GM23338 (cell line): Measurements from ENCODE around the gene ZPLD1. TPM values are rescaled to one million over a fixed set of nuclear protein-coding genes. Genes with fewer than 3 reads are reported as not detected.

Source experiments
- ATAC-seq: fragments of 200-7000 bp; cut with Tn5 transposase; 3 replicates; pipeline ENCODE4 v1.9.1; 2020
- DNase-seq: peaks from one replicate; pipeline ENCODE4 v3.0.0-alpha.2; 2015; ENCODE audit warnings: low spot score
- H2AFZ ChIP-seq: fragments of 200-600 bp; sonication (generic); 2 replicates; pipeline ENCODE4 v1.8.0; 2016; ENCODE audit warnings: antibody characterized with exemption, mild to moderate bottlenecking, moderate library complexity
- H3F3A ChIP-seq: fragments of 200-600 bp; sonication (generic); replicated peaks from 2 replicates; pipeline ENCODE4 v1.8.0; 2017; ENCODE audit warnings: antibody characterized with exemption, mixed run types, low read depth
- H3K27ac ChIP-seq: fragments of 200-600 bp; sonication (generic); 2 replicates; pipeline ENCODE4 v1.6.1; 2016; ENCODE audit warnings: low read depth
- H3K27me3 ChIP-seq: fragments of 200-600 bp; sonication (generic); 2 replicates; pipeline ENCODE4 v1.8.0; 2016; ENCODE audit warnings: mild to moderate bottlenecking, mixed run types, moderate library complexity; ENCODE audit not compliant: insufficient read depth
- H3K36me3 ChIP-seq: fragments of 200-600 bp; sonication (generic); 2 replicates; pipeline ENCODE4 v1.8.0; 2016; ENCODE audit warnings: mild to moderate bottlenecking; ENCODE audit not compliant: insufficient read depth
- H3K4me1 ChIP-seq: fragments of 200-600 bp; sonication (generic); 2 replicates; pipeline ENCODE4 v1.8.0; 2016; ENCODE audit warnings: mild to moderate bottlenecking, moderate library complexity; ENCODE audit not compliant: insufficient read depth
- H3K4me2 ChIP-seq: fragments of 200-600 bp; sonication (generic); 2 replicates; pipeline ENCODE4 v1.7.1; 2017; ENCODE audit warnings: mixed run types
- H3K4me3 ChIP-seq: fragments of 200-600 bp; sonication (generic); 2 replicates; pipeline ENCODE4 v1.6.1; 2016; ENCODE audit warnings: mixed run types
- H3K79me2 ChIP-seq: fragments of 200-600 bp; sonication (generic); replicated peaks from 2 replicates; pipeline ENCODE4 v1.8.0; 2017; ENCODE audit warnings: mild to moderate bottlenecking; ENCODE audit not compliant: insufficient read depth
- H3K9me2 ChIP-seq: fragments of 200-600 bp; sonication (generic); 2 replicates; pipeline ENCODE4 v1.8.0; 2017; ENCODE audit not compliant: insufficient read depth
- H4K20me1 ChIP-seq: fragments of 200-600 bp; sonication (generic); replicated peaks from 2 replicates; pipeline ENCODE4 v1.8.0; 2017; ENCODE audit warnings: mild to moderate bottlenecking; ENCODE audit not compliant: insufficient read depth
- H3K27ac Mint-ChIP-seq: 2 replicates; pipeline ENCODE4 v1.8.0; 2020; ENCODE audit warnings: inconsistent platforms, mild to moderate bottlenecking, moderate library complexity, mixed read lengths
- H3K27me3 Mint-ChIP-seq: 3 replicates; pipeline ENCODE4 v1.8.0; 2022; ENCODE audit warnings: low read depth, mild to moderate bottlenecking, moderate library complexity, mixed read lengths, inconsistent platforms; ENCODE audit not compliant: insufficient read depth, poor library complexity
- H3K36me3 Mint-ChIP-seq: 3 replicates; pipeline ENCODE4 v1.8.0; 2021; ENCODE audit warnings: low read depth, mild to moderate bottlenecking, inconsistent platforms, moderate library complexity, mixed read lengths
- H3K4me1 Mint-ChIP-seq: 3 replicates; pipeline ENCODE4 v1.8.0; 2020; ENCODE audit warnings: mild to moderate bottlenecking, inconsistent platforms, mixed read lengths
- H3K4me3 Mint-ChIP-seq: 3 replicates; pipeline ENCODE4 v1.8.0; 2021; ENCODE audit warnings: moderate library complexity, mild to moderate bottlenecking, inconsistent platforms, mixed read lengths
- H3K9me3 Mint-ChIP-seq: 3 replicates; pipeline ENCODE4 v1.8.0; 2020; ENCODE audit warnings: moderate library complexity, mild to moderate bottlenecking, inconsistent platforms, mixed read lengths
- CREB1 ChIP-seq: fragments of 250-450 bp; sonication (Bioruptor Pico); IDR thresholded peaks from 2 replicates; pipeline ENCODE4 v1.5.0; 2020; ENCODE audit warnings: low read depth, mild to moderate bottlenecking, moderate library complexity
- CTCF ChIP-seq, 2 experiments: fragments of 200-600 bp in 1 of 2; sonication (generic) in 1 of 2; conservative IDR thresholded peaks; 2 replicates each; pipeline versions ENCODE4 v1.5.1 to v1.6.1; 2016 to 2017; ENCODE audit warnings: antibody characterized with exemption in 2 of 2, low read depth in 2 of 2, mild to moderate bottlenecking in 2 of 2, moderate library complexity in 1 of 2
- EZH2 ChIP-seq: fragments of 200-600 bp; sonication (generic); IDR thresholded peaks from one replicate; pipeline ENCODE4 v1.8.0; 2017; ENCODE audit warnings: antibody characterized with exemption, mild to moderate bottlenecking, low read depth; ENCODE audit not compliant: unreplicated experiment
- EZH2phosphoT487 ChIP-seq: fragments of 200-600 bp; sonication (generic); IDR thresholded peaks from one replicate; pipeline ENCODE4 v1.8.1; 2018; ENCODE audit warnings: antibody characterized with exemption; ENCODE audit not compliant: unreplicated experiment
- JUNB ChIP-seq: IDR thresholded peaks from one replicate; pipeline ENCODE4 v1.6.1; 2016; ENCODE audit warnings: antibody characterized with exemption; ENCODE audit not compliant: unreplicated experiment
- NANOG ChIP-seq: IDR thresholded peaks from 2 replicates; pipeline ENCODE4 v1.6.1; 2016; ENCODE audit warnings: antibody characterized with exemption, borderline replicate concordance
- POLR2AphosphoS5 ChIP-seq: IDR thresholded peaks from 2 replicates; pipeline ENCODE4 v1.6.1; 2016; ENCODE audit warnings: antibody characterized with exemption, low read depth
- STAT1 ChIP-seq: IDR thresholded peaks from one replicate; pipeline ENCODE4 v1.6.1; 2016; ENCODE audit warnings: antibody characterized with exemption; ENCODE audit not compliant: unreplicated experiment
- ZNF114 ChIP-seq: fragments of 250-450 bp; sonication (Bioruptor Pico); IDR thresholded peaks from 2 replicates; pipeline ENCODE4 v1.5.0; 2020; ENCODE audit warnings: mild to moderate bottlenecking, moderate library complexity
- ZNF331 ChIP-seq: fragments of 250-450 bp; sonication (Bioruptor Pico); IDR thresholded peaks from 2 replicates; pipeline ENCODE4 v1.5.0; 2020; ENCODE audit warnings: low read depth, mild to moderate bottlenecking, moderate library complexity
- polyA plus RNA-seq: library from polyadenylated mRNA; unstranded; fragments of >200 nt; fragmentation: Nextera tagmentation; extraction: Ambion mirVana; gene quantifications from 2 replicates; pipeline ENCODE4 v1.2.1, GENCODE V29; 2016
- total RNA-seq: library from RNA; depleted of rRNA; stranded (reverse); fragments of >200 nt; shearing (Covaris generic); gene quantifications from 2 replicates; pipeline ENCODE4 v1.2.3, GENCODE V29; 2014
- TF ChIP-seq, protein P1 (sequence below): IDR thresholded peaks from 2 replicates; pipeline ENCODE4 v1.6.1; 2016; ENCODE audit warnings: antibody characterized with exemption
- TF ChIP-seq, protein P2 (sequence below): fragments of 250-450 bp; sonication (Bioruptor Pico); IDR thresholded peaks from 2 replicates; pipeline ENCODE4 v1.5.0; 2020; ENCODE audit warnings: mild to moderate bottlenecking, moderate library complexity

Gene ZPLD1
- total and polyA plus RNA-seq, 2 experiments from 2014 or later = not detected

DNA sequence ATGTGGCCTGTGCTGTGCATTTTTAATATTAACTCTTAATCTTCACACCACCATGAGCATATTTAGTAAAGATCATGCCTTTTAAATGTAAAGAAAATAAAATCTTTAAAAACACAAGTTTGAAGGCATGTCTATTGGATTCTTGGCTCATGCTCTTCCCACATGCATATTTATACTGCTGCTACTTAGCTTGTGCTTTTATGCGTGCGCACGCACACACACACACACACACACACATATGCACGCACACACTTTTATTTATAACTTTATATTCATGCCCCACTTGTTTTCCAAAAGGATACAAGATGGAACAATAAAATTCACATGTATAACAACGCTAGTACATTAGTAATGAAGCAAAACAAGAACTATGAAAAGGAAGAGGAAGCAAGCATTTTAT is 36.1 kb upstream of the ZPLD1 start:
- H3K4me2 ChIP-seq = no peak overlapping the region
- Mint-ChIP-seq H3K36me3 (no peaks in the 10 kb centered on the region), H3K27ac (no peak overlapping the region), H3K9me3 (no peaks in the 10 kb centered on the region), H3K27me3 (no peaks in the 10 kb centered on the region), H3K4me1 (peaks cover 10% of the 10 kb centered on the region; the same call in 2 of the 3 replicates), H3K4me3 (no peak overlapping the region)
- no peak for TF ChIP-seq JUNB
- no peak for TF ChIP-seq EZH2phosphoT487
- no peak for TF ChIP-seq POLR2AphosphoS5
- TF ChIP-seq EZH2 = no peak
- no peak for TF ChIP-seq ZNF114
- TF ChIP-seq NANOG = no peak
- H3K79me2 ChIP-seq = no peaks in the 10 kb centered on the region
- ATAC-seq (no peak), DNase-seq (no peak)
- no peak overlapping the region for H3K27ac ChIP-seq
- H3K36me3 ChIP-seq = no peaks in the 10 kb centered on the region
- H3K4me1 ChIP-seq = no peaks in the 10 kb centered on the region
- H2AFZ ChIP-seq = no peak overlapping the region
- H3K27me3 ChIP-seq = no peaks in the 10 kb centered on the region
- H3K9me2 ChIP-seq = no peaks in the 10 kb centered on the region
- no peaks in the 10 kb centered on the region for H3F3A ChIP-seq
- H4K20me1 ChIP-seq = no peaks in the 10 kb centered on the region
- H3K4me3 ChIP-seq = no peak overlapping the region

GRCh38 chr3:102400142-102400541 is 34.7 kb upstream of the ZPLD1 start:
- Mint-ChIP-seq H3K9me3 (no peaks in the 10 kb centered on the region), H3K27ac (no peak overlapping the region), H3K4me1 (peaks cover 10% of the 10 kb centered on the region; the same call in 2 of the 3 replicates), H3K27me3 (no peaks in the 10 kb centered on the region), H3K4me3 (no peak overlapping the region), H3K36me3 (no peaks in the 10 kb centered on the region)
- no peaks in the 10 kb centered on the region for H4K20me1 ChIP-seq
- no peak for TF ChIP-seq CTCF (conservative IDR thresholded peaks at IDR 0.05; ENCODE audit: low read depth in 2 of 2)
- TF ChIP-seq EZH2 = no peak
- no peak for TF ChIP-seq ZNF114
- TF ChIP-seq CREB1 (CRISPR knock-in tag) = no peak
- TF ChIP-seq STAT1 = no peak
- TF ChIP-seq, protein P1, sequence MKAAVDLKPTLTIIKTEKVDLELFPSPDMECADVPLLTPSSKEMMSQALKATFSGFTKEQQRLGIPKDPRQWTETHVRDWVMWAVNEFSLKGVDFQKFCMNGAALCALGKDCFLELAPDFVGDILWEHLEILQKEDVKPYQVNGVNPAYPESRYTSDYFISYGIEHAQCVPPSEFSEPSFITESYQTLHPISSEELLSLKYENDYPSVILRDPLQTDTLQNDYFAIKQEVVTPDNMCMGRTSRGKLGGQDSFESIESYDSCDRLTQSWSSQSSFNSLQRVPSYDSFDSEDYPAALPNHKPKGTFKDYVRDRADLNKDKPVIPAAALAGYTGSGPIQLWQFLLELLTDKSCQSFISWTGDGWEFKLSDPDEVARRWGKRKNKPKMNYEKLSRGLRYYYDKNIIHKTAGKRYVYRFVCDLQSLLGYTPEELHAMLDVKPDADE = no peak
- TF ChIP-seq NANOG = no peak
- TF ChIP-seq, protein P2, sequence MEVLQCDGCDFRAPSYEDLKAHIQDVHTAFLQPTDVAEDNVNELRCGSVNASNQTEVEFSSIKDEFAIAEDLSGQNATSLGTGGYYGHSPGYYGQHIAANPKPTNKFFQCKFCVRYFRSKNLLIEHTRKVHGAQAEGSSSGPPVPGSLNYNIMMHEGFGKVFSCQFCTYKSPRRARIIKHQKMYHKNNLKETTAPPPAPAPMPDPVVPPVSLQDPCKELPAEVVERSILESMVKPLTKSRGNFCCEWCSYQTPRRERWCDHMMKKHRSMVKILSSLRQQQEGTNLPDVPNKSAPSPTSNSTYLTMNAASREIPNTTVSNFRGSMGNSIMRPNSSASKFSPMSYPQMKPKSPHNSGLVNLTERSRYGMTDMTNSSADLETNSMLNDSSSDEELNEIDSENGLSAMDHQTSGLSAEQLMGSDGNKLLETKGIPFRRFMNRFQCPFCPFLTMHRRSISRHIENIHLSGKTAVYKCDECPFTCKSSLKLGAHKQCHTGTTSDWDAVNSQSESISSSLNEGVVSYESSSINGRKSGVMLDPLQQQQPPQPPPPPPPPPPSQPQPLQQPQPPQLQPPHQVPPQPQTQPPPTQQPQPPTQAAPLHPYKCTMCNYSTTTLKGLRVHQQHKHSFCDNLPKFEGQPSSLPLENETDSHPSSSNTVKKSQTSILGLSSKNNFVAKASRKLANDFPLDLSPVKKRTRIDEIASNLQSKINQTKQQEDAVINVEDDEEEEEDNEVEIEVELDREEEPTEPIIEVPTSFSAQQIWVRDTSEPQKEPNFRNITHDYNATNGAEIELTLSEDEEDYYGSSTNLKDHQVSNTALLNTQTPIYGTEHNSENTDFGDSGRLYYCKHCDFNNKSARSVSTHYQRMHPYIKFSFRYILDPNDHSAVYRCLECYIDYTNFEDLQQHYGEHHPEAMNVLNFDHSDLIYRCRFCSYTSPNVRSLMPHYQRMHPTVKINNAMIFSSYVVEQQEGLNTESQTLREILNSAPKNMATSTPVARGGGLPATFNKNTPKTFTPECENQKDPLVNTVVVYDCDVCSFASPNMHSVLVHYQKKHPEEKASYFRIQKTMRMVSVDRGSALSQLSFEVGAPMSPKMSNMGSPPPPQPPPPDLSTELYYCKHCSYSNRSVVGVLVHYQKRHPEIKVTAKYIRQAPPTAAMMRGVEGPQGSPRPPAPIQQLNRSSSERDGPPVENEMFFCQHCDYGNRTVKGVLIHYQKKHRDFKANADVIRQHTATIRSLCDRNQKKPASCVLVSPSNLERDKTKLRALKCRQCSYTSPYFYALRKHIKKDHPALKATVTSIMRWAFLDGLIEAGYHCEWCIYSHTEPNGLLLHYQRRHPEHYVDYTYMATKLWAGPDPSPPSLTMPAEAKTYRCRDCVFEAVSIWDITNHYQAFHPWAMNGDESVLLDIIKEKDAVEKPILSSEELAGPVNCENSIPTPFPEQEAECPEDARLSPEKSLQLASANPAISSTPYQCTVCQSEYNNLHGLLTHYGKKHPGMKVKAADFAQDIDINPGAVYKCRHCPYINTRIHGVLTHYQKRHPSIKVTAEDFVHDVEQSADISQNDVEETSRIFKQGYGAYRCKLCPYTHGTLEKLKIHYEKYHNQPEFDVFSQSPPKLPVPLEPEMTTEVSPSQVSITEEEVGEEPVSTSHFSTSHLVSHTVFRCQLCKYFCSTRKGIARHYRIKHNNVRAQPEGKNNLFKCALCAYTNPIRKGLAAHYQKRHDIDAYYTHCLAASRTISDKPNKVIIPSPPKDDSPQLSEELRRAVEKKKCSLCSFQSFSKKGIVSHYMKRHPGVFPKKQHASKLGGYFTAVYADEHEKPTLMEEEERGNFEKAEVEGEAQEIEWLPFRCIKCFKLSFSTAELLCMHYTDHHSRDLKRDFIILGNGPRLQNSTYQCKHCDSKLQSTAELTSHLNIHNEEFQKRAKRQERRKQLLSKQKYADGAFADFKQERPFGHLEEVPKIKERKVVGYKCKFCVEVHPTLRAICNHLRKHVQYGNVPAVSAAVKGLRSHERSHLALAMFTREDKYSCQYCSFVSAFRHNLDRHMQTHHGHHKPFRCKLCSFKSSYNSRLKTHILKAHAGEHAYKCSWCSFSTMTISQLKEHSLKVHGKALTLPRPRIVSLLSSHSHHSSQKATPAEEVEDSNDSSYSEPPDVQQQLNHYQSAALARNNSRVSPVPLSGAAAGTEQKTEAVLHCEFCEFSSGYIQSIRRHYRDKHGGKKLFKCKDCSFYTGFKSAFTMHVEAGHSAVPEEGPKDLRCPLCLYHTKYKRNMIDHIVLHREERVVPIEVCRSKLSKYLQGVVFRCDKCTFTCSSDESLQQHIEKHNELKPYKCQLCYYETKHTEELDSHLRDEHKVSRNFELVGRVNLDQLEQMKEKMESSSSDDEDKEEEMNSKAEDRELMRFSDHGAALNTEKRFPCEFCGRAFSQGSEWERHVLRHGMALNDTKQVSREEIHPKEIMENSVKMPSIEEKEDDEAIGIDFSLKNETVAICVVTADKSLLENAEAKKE (CRISPR knock-in tag) = no peak
- no peak for TF ChIP-seq ZNF331
- TF ChIP-seq POLR2AphosphoS5 = no peak
- H3K27me3 ChIP-seq = no peaks in the 10 kb centered on the region
- no peak overlapping the region for H3K4me2 ChIP-seq
- H3K36me3 ChIP-seq = no peaks in the 10 kb centered on the region
- no peaks in the 10 kb centered on the region for H3K79me2 ChIP-seq
- H3K9me2 ChIP-seq = no peaks in the 10 kb centered on the region
- H2AFZ ChIP-seq = no peak overlapping the region
- H3K4me3 ChIP-seq = no peak overlapping the region
- H3K27ac ChIP-seq = no peak overlapping the region
- no peaks in the 10 kb centered on the region for H3K4me1 ChIP-seq
- DNase-seq (no peak), ATAC-seq (no peak)
- H3F3A ChIP-seq = no peaks in the 10 kb centered on the region
